HG02981 (cell line): ENCODE results near the gene PRKACA.

Experiments used
- ATAC-seq: cut with Tn5 transposase; IDR thresholded peaks from one replicate; pipeline ENCODE4 v1.9.1; 2021; ENCODE audit warnings: mild to moderate bottlenecking, moderate library complexity; ENCODE audit not compliant: unreplicated experiment

The PRKACA gene

GRCh38 chr19:14118165-14119051, 846 bp upstream of the PRKACA start:
- no peak for ATAC-seq

GRCh38 chr19:14116918-14117578, 514 bp downstream of the PRKACA start:
- no peak for ATAC-seq

- no peak for ATAC-seq
Measured at GRCh38 chr19:14116525-14116917, 1.0 kb downstream of the PRKACA start.

GRCh38 chr19:14115756-14116155, 1.8 kb downstream of the PRKACA start:
- no peak for ATAC-seq

GRCh38 chr19:14114854-14115253, 2.7 kb downstream of the PRKACA start:
- no peak for ATAC-seq

GRCh38 chr19:14114439-14114838, 3.1 kb downstream of the PRKACA start:
- no peak for ATAC-seq

GRCh38 chr19:14113762-14114414, 3.7 kb downstream of the PRKACA start:
- no peak for ATAC-seq

- no peak for ATAC-seq
Measured at GRCh38 chr19:14112809-14113385, 4.7 kb downstream of the PRKACA start.

GRCh38 chr19:14112051-14112808, 5.3 kb downstream of the PRKACA start:
- no peak for ATAC-seq

- no peak for ATAC-seq
Measured at GRCh38 chr19:14111486-14111885, 6.1 kb downstream of the PRKACA start.

GRCh38 chr19:14110650-14111049, 6.9 kb downstream of the PRKACA start:
- no peak for ATAC-seq

- no peak for ATAC-seq
Measured at GRCh38 chr19:14107581-14108461, 9.7 kb downstream of the PRKACA start.

- no peak for ATAC-seq
Measured at GRCh38 chr19:14106840-14107239, 10.7 kb downstream of the PRKACA start.

GRCh38 chr19:14105680-14106079, 11.9 kb downstream of the PRKACA start:
- ATAC-seq = no peak

GRCh38 chr19:14103310-14103709, 14.3 kb downstream of the PRKACA start:
- no peak for ATAC-seq

- no peak for ATAC-seq
Measured at GRCh38 chr19:14102756-14103155, 14.8 kb downstream of the PRKACA start.

- ATAC-seq = no peak
Measured at GRCh38 chr19:14102102-14102696, 15.4 kb downstream of the PRKACA start.

GRCh38 chr19:14101003-14101545, 16.5 kb downstream of the PRKACA start:
- ATAC-seq = no peak

GRCh38 chr19:14097532-14098151, 19.9 kb downstream of the PRKACA start:
- no peak for ATAC-seq
